Lung (tissue), 16 donors: ENCODE results near the gene SUPT6H. TPM values are rescaled to one million over a fixed set of nuclear protein-coding genes. Genes with fewer than 3 reads are reported as not detected.

Experiments used
- ATAC-seq: fragments of 200-7000 bp; cut with Tn5 transposase; one replicate; pipeline ENCODE4 v1.9.1; 2020; ENCODE audit warnings: moderate number of reproducible peaks; ENCODE audit not compliant: insufficient read depth, low FRiP score
- DNase-seq, 3 donors: peaks; one replicate each; pipeline ENCODE4 v3.0.0-alpha.2; 2013 to 2017
- H3K27ac ChIP-seq, 2 donors: one replicate each; pipeline ENCODE4 v1.5.1; 2013; ENCODE audit warnings: mild to moderate bottlenecking in 2 of 2, moderate library complexity in 2 of 2, control low read depth in 1 of 2, inconsistent platforms in 1 of 2, low read depth in 1 of 2, low read length in 1 of 2
- H3K27me3 ChIP-seq, 3 donors: one replicate each; pipeline ENCODE4 v1.5.1; 2013; ENCODE audit warnings: low read length in 2 of 3; ENCODE audit not compliant: control insufficient read depth in 3 of 3, insufficient read depth in 3 of 3
- H3K36me3 ChIP-seq, 4 donors: one replicate each; pipeline ENCODE4 v1.5.1; 2013; ENCODE audit warnings: low read length in 4 of 4, mild to moderate bottlenecking in 1 of 4, moderate library complexity in 1 of 4; ENCODE audit not compliant: control insufficient read depth in 4 of 4, insufficient read depth in 4 of 4
- H3K4me1 ChIP-seq, 5 donors: one replicate each; pipeline ENCODE4 v1.5.1; 2013; ENCODE audit warnings: low read length in 5 of 5, mild to moderate bottlenecking in 2 of 5, moderate library complexity in 1 of 5; ENCODE audit not compliant: control insufficient read depth in 5 of 5, insufficient read depth in 5 of 5
- H3K4me3 ChIP-seq: one replicate; pipeline ENCODE4 v1.5.1; 2013; ENCODE audit warnings: mild to moderate bottlenecking, control low read depth, moderate library complexity
- H3K9ac ChIP-seq, 2 donors: one replicate each; pipeline ENCODE4 v1.5.1; 2013; ENCODE audit warnings: low read length in 2 of 2, control low read depth in 1 of 2; ENCODE audit not compliant: insufficient read depth in 1 of 2
- H3K9me3 ChIP-seq, 4 donors: one replicate each; pipeline ENCODE4 v1.5.1; 2013; ENCODE audit warnings: low read length in 3 of 4, mild to moderate bottlenecking in 1 of 4, moderate library complexity in 1 of 4; ENCODE audit not compliant: control insufficient read depth in 4 of 4, insufficient read depth in 3 of 4
- WGBS, 2 donors: extraction: QIAGEN DNeasy Blood & Tissue Kit; methylation state at CpG; one replicate each; pipeline ENCODE4 v1.1.7; 2013; 5-methylcytosine and 5-hydroxymethylcytosine counted together
- long read RNA-seq, 5 donors: transcript quantifications; one replicate each; lab custom pipeline, GENCODE V29; 2026
- polyA plus RNA-seq, 2 donors: library from polyadenylated mRNA; stranded (reverse); fragments of 200-250 nt; gene quantifications; one replicate each; pipeline ENCODE4 v1.2.1, GENCODE V29; 2013
- total RNA-seq, 2 donors: library from RNA; depleted of rRNA in 1 of 2; stranded (reverse); fragments of >200 nt in 1 of 2; gene quantifications; one replicate each; pipeline ENCODE4 v1.2.1, GENCODE V29; 2014 to 2021
- TF ChIP-seq, protein P1 (sequence below): IDR thresholded peaks from 2 replicates; pipeline ENCODE4 v1.5.1; 2012; ENCODE audit warnings: mild to moderate bottlenecking; ENCODE audit errors: control extremely low read depth, extremely low read depth
- donor health status: control.
- donor health status: control.
- donor health status: Bipolar disorder and iron deficiency.
- donor health status: healthy.
- donor health status: DM: yes; HTN: yes; CAD: no.

SUPT6H gene
- total RNA-seq (10 to 100 TPM; 64.8 to 96.4 TPM), polyA plus RNA-seq (10 to 100 TPM; 27.5 to 32.4 TPM)
- long read RNA-seq, donor 1, partial matches to known transcripts, result 27 of 35 reads
- long read RNA-seq, donor 1, other reads (novel, unspliced or antisense), result 7 of 35 reads
- long read RNA-seq, donor 2, result 0 reads
- long read RNA-seq, donor 3, full-length matches to known transcripts, result 2 of 8 reads
- long read RNA-seq, donor 3, partial matches to known transcripts, result 6 of 8 reads
- long read RNA-seq, donor 3, other reads (novel, unspliced or antisense), result 0 of 8 reads
- long read RNA-seq, donor 4, partial matches to known transcripts, result 17 of 17 reads
- long read RNA-seq, donor 4, other reads (novel, unspliced or antisense), result 0 of 17 reads
- long read RNA-seq, donor 5, partial matches to known transcripts, result 13 of 25 reads
- long read RNA-seq, donor 5, other reads (novel, unspliced or antisense), result 12 of 25 reads

- peaks cover 0 to 21% (median 11%) of the 10 kb centered on the region in 4 donors for H3K36me3 ChIP-seq
- peak within 1 kb of the TSS; percentile 96 to 98 for H3K27ac ChIP-seq
- DNase-seq (peak; percentile 93 to 95 (median 93)), ATAC-seq (peak; percentile 92)
- H3K9ac ChIP-seq, result peak within 1 kb of the TSS; percentile 95 to 97
- H3K4me1 ChIP-seq, result peaks cover 2 to 25% (median 9%) of the 10 kb centered on the region in 5 donors
- H3K27me3 ChIP-seq, result no peaks in the 10 kb centered on the region
- WGBS, 2 donors, result 0 to 1% methylated on average over 66 of the region's 66 CpGs
- TF ChIP-seq, protein P1, sequence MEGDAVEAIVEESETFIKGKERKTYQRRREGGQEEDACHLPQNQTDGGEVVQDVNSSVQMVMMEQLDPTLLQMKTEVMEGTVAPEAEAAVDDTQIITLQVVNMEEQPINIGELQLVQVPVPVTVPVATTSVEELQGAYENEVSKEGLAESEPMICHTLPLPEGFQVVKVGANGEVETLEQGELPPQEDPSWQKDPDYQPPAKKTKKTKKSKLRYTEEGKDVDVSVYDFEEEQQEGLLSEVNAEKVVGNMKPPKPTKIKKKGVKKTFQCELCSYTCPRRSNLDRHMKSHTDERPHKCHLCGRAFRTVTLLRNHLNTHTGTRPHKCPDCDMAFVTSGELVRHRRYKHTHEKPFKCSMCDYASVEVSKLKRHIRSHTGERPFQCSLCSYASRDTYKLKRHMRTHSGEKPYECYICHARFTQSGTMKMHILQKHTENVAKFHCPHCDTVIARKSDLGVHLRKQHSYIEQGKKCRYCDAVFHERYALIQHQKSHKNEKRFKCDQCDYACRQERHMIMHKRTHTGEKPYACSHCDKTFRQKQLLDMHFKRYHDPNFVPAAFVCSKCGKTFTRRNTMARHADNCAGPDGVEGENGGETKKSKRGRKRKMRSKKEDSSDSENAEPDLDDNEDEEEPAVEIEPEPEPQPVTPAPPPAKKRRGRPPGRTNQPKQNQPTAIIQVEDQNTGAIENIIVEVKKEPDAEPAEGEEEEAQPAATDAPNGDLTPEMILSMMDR, result no peak
- no peaks in the 10 kb centered on the region for H3K9me3 ChIP-seq
- H3K4me3 ChIP-seq, result peak within 1 kb of the TSS; percentile 84
Measured at GRCh38 chr17:28661635-28662526, at the start of gene SUPT6H, which contains the start of gene SDF2. SUPT6H (plus strand) TSS chr17:28662205; CDS start chr17:28673402, 11,197 bp downstream. SDF2 (minus strand) TSS chr17:28661906; CDS start chr17:28661876, 30 bp downstream.

DNA sequence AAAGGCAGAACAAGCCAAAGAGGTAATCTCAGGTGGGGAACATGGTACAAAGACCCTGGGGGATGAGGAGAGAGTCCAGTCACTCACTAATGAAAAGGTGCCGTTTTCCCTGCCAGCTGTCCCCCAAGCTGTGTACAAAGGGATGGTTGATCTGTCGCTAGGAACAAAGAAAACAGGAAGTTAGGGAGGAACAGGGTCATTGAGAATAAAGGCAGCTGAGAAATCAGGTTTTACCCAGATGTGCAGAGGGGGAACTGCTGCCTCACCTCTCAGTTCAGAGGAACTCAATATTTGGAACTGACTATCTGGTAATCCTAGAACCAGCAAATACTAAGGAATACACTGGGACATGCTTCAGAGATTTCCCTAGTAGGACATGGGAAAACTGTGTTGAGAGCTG is 49.5 kb upstream of the SUPT6H start:
- no peak overlapping the region for H3K4me3 ChIP-seq
- no peak for ATAC-seq
- 28 to 41% methylated on average over 2 of the region's 2 CpGs for WGBS, 2 donors
- TF ChIP-seq, protein P1, result no peak
- H3K27ac ChIP-seq, result no peak overlapping the region
- no peak overlapping the region for H3K9ac ChIP-seq
- no peaks in the 10 kb centered on the region for H3K4me1 ChIP-seq
- H3K9me3 ChIP-seq, result no peaks in the 10 kb centered on the region
- no peak for DNase-seq
- peaks cover 20 to 36% (median 26%) of the 10 kb centered on the region in 4 donors for H3K36me3 ChIP-seq
- H3K27me3 ChIP-seq, result no peaks in the 10 kb centered on the region

DNA sequence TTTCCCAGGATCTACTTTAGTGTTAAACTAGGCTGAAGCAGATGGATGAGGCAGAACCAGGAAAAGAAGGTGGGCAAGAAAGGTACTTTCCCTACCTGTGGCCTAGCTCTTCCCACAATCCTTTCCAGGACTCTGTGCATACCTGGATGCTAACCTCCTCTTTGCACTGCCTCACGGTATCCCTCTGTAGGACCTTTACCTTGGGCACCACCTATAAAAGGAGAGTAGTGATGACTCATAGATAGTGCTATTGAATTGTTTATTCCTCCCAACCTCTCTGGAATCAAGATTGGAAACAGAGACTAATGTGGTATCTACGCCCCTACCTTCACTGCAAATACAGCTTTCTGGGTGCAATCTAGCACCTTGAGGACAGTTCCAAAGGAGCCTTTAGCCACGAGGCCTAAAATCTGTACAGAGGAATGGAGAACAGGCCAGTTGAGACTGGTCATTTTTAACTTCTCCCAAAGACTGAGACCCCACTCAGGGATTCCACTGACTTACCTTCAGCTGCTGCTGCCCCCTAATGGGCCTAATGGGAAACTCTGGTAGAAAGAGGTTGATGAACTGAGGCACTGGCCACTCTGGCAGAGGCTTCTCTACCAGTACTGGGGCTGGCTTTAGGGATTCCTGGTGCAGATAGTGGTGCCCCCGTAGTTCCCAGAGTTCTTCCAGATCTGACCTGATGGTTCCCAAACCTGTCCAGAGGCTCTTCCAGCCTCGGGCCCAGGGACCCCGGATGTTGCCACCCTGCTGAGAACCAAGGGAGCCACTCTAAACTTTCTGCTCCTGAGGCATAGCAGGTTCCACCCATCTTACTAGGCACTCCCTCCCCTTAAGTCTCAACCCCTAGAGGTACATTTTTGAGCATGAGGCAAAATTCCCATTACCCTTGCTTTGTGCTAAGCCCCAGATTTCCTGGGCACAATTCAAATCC is 48.8 kb upstream of the SUPT6H start:
- Histone ChIP-seq H3K36me3 (peaks cover 20 to 36% (median 27%) of the 10 kb centered on the region in 4 donors), H3K9ac (no peak overlapping the region), H3K27ac (no peak overlapping the region), H3K4me1 (no peaks in the 10 kb centered on the region), H3K4me3 (no peak overlapping the region), H3K27me3 (no peaks in the 10 kb centered on the region), H3K9me3 (no peaks in the 10 kb centered on the region)
- 82 to 83% methylated on average over 6 of the region's 6 CpGs for WGBS, 2 donors
- TF ChIP-seq, protein P1, result peak; percentile 20
- DNase-seq (peak; percentile 39 to 60 (median 56)), ATAC-seq (no peak)
